ENCODE data around the gene ANKRD13D.

ANKRD13D gene

GRCh38 chr11:67332081-67332691 is 43.1 kb downstream of the ANKRD13D start:
- no peak for DNase-seq

- no peak for DNase-seq
These were observed 48.2 kb downstream of the ANKRD13D start for GRCh38 chr11:67337257-67337656.

- DNase-seq, result no peak
These were observed 55.2 kb downstream of the ANKRD13D start for GRCh38 chr11:67344264-67344663.

- no peak for DNase-seq
These were observed 56.3 kb downstream of the ANKRD13D start for GRCh38 chr11:67345247-67345919.

- DNase-seq, result peak; percentile 53
These were observed 57.1 kb downstream of the ANKRD13D start for GRCh38 chr11:67345920-67346819.

- DNase-seq, result peak; percentile 37
These were observed 59.1 kb downstream of the ANKRD13D start for GRCh38 chr11:67347964-67348749.

GRCh38 chr11:67349036-67349435 is 59.9 kb downstream of the ANKRD13D start:
- DNase-seq, result no peak

- DNase-seq, result no peak
These were observed 60.4 kb downstream of the ANKRD13D start for GRCh38 chr11:67349457-67349856.

- DNase-seq, result no peak
These were observed 60.9 kb downstream of the ANKRD13D start for GRCh38 chr11:67349928-67350465.

GRCh38 chr11:67351275-67352005 is 62.3 kb downstream of the ANKRD13D start:
- peak; percentile 74 for DNase-seq
